Mesenchymal stem cell (in vitro differentiated cells and primary cell): Measurements from ENCODE around the gene FAM219A.

Experiments
- DNase-seq: peaks from one replicate; pipeline ENCODE4 v3.0.0-alpha.2; 2013
- H2AFZ ChIP-seq: one replicate; pipeline ENCODE4 v1.6.1; 2013; ENCODE audit warnings: low read depth, mild to moderate bottlenecking, control low read depth, inconsistent platforms, low read length, moderate library complexity
- H2AK5ac ChIP-seq: 2 replicates; pipeline ENCODE4 v1.6.1; 2013; ENCODE audit warnings: low read length, moderate library complexity, mild to moderate bottlenecking, inconsistent platforms; ENCODE audit not compliant: severe bottlenecking
- H2BK120ac ChIP-seq: one replicate; pipeline ENCODE4 v1.6.1; 2013; ENCODE audit warnings: low read depth, mild to moderate bottlenecking, inconsistent platforms, low read length, moderate library complexity
- H2BK12ac ChIP-seq, 2 experiments: one replicate each; pipeline ENCODE4 v1.6.1; 2013; ENCODE audit warnings: inconsistent platforms in 2 of 2, low read length in 2 of 2, mild to moderate bottlenecking in 2 of 2, moderate library complexity in 2 of 2, control low read depth in 1 of 2
- H2BK15ac ChIP-seq: one replicate; pipeline ENCODE4 v1.6.1; 2013; ENCODE audit warnings: mild to moderate bottlenecking, low read depth, inconsistent platforms; ENCODE audit not compliant: poor library complexity, severe bottlenecking
- H2BK5ac ChIP-seq: 2 replicates; pipeline ENCODE4 v1.6.1; 2013; ENCODE audit warnings: low read depth, mild to moderate bottlenecking, low read length, control low read depth, inconsistent platforms; ENCODE audit not compliant: poor library complexity, severe bottlenecking
- H3K14ac ChIP-seq, 2 experiments: one replicate each; pipeline ENCODE4 v1.6.1; 2013; ENCODE audit warnings: inconsistent platforms in 2 of 2, low read length in 2 of 2, control low read depth in 1 of 2, mild to moderate bottlenecking in 1 of 2, moderate library complexity in 1 of 2
- H3K18ac ChIP-seq, 2 experiments: one replicate each; pipeline ENCODE4 v1.6.1; 2013; ENCODE audit warnings: inconsistent platforms in 2 of 2, low read length in 2 of 2, control low read depth in 1 of 2, low read depth in 1 of 2, mild to moderate bottlenecking in 1 of 2
- H3K23ac ChIP-seq, 2 experiments: one replicate each; pipeline ENCODE4 v1.6.1; 2013; ENCODE audit warnings: inconsistent platforms in 2 of 2, low read length in 2 of 2, mild to moderate bottlenecking in 2 of 2, moderate library complexity in 2 of 2, control low read depth in 1 of 2
- H3K27ac ChIP-seq: 2 replicates; pipeline ENCODE4 v1.5.1; 2013; ENCODE audit warnings: mild to moderate bottlenecking, moderate library complexity, low read length, control low read depth, inconsistent platforms; ENCODE audit not compliant: poor library complexity, severe bottlenecking
- H3K27me3 ChIP-seq, 2 experiments: 2 replicates each; pipeline versions ENCODE4 v1.6.1 to v1.7.0; 2013; ENCODE audit warnings: low read length in 2 of 2, mild to moderate bottlenecking in 2 of 2, moderate library complexity in 2 of 2, control low read depth in 1 of 2, inconsistent platforms in 1 of 2; ENCODE audit not compliant: control insufficient read depth in 1 of 2, insufficient read depth in 1 of 2
- H3K36me3 ChIP-seq, 2 experiments: 2 replicates each; pipeline versions ENCODE4 v1.6.1 to v1.7.0; 2013; ENCODE audit warnings: low read length in 2 of 2, control low read depth in 1 of 2, inconsistent platforms in 1 of 2, low read depth in 1 of 2, mild to moderate bottlenecking in 1 of 2; ENCODE audit not compliant: insufficient read depth in 2 of 2, control insufficient read depth in 1 of 2
- H3K4ac ChIP-seq, 2 experiments: one replicate each; pipeline ENCODE4 v1.6.1; 2013; ENCODE audit warnings: inconsistent platforms in 2 of 2, low read length in 2 of 2, mild to moderate bottlenecking in 2 of 2, moderate library complexity in 2 of 2, control low read depth in 1 of 2, low read depth in 1 of 2
- H3K4me1 ChIP-seq: 2 replicates; pipeline ENCODE4 v1.6.1; 2013; ENCODE audit warnings: low read depth, low read length, control low read depth; ENCODE audit not compliant: control insufficient read depth, insufficient read depth
- H3K4me2 ChIP-seq: 2 replicates; pipeline ENCODE4 v1.6.1; 2013; ENCODE audit warnings: low read length, mild to moderate bottlenecking, inconsistent platforms; ENCODE audit not compliant: poor library complexity, severe bottlenecking
- H3K4me3 ChIP-seq, 2 experiments: 2 replicates each; pipeline versions ENCODE4 v1.5.1 to v1.7.0; 2013; ENCODE audit warnings: low read length in 2 of 2, mild to moderate bottlenecking in 2 of 2, control low read depth in 1 of 2, low read depth in 1 of 2; ENCODE audit not compliant: insufficient read depth in 1 of 2
- H3K79me1 ChIP-seq: replicated peaks from 2 replicates; pipeline ENCODE4 v1.6.1; 2013; ENCODE audit warnings: mild to moderate bottlenecking, control low read depth, low read length, inconsistent platforms; ENCODE audit not compliant: poor library complexity, severe bottlenecking
- H3K9ac ChIP-seq: 2 replicates; pipeline ENCODE4 v1.7.0; 2013; ENCODE audit warnings: mild to moderate bottlenecking, low read length, moderate library complexity
- H3K9me3 ChIP-seq: 2 replicates; pipeline ENCODE4 v1.7.0; 2013; ENCODE audit warnings: mild to moderate bottlenecking, low read length; ENCODE audit not compliant: control insufficient read depth
- H4K8ac ChIP-seq: one replicate; pipeline ENCODE4 v1.6.1; 2013; ENCODE audit warnings: inconsistent platforms, mild to moderate bottlenecking, low read length, moderate library complexity
- H4K91ac ChIP-seq: one replicate; pipeline ENCODE4 v1.6.1; 2013; ENCODE audit warnings: mild to moderate bottlenecking, low read length, inconsistent platforms
- WGBS: methylation state at CpG from one replicate; pipeline ENCODE4 v1.1.7; 2013; ENCODE audit warnings: mixed read lengths; 5-methylcytosine and 5-hydroxymethylcytosine counted together

Gene FAM219A

DNA sequence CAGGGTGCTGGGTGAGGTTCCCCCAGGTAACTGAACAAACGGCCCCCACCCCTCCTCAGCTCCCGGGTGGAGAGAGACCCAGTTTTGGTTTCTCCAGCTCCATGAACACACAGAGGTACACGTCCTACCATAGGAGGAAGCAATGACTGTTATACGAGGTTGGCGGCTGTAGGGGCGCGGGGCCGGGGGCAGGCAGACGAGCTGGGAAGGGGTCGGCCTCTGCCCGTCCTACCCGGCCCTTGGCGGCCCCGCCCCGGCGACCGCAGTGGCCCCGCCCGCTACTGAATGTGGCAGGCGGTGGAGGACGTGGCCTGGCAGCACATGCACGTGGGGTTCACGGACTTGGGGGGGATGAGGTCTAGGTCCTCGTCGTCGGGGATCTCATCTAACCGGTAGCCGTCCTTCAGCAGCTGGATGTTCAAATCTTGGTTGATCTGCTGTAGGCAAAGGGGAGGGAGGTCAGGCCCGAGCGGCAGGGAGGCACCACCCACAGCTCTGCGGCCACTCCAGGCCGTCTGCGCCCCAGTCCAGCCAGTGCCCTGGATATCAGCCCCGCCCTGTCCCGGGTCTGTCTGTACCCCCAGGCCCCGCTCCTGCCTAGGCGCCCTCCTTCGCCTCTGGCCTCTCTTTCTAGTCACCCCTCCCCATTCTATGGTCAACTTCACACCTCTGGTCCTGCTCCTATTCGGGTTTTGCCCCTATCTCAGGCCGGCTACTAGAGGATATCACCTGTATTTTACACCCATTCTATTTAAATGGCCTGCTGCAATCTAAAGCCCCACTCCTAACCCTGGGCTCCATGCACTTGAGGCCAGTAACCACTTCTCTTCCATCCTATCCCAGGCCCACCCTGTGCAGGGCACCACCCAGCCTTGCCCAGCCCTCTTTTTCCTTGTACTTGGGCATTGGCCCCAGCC is 57.4 kb downstream of the FAM219A start:
- Histone ChIP-seq H3K4me3 (no peak overlapping the region), H4K8ac (no peak overlapping the region), H2BK12ac (no peak overlapping the region), H3K27me3 (no peaks in the 10 kb centered on the region), H4K91ac (no peak overlapping the region), H3K9ac (no peak overlapping the region), H3K4ac (no peak overlapping the region), H3K18ac (no peak overlapping the region), H2BK5ac (no peak overlapping the region), H3K9me3 (no peaks in the 10 kb centered on the region), H3K4me2 (no peak overlapping the region), H2BK120ac (no peak overlapping the region), H2BK15ac (no peak overlapping the region), H3K27ac (no peak overlapping the region), H3K79me1 (peaks cover 3% of the 10 kb centered on the region), H3K23ac (no peak overlapping the region), H2AK5ac (no peak overlapping the region), H3K14ac (no peak overlapping the region), H3K36me3 (peaks cover 70 to 84% of the 10 kb centered on the region in 2 experiments), H2AFZ (no peak overlapping the region), H3K4me1 (peaks cover 3% of the 10 kb centered on the region)
- DNase-seq: no peak
- 95% methylated on average over 40 of the region's 40 CpGs for WGBS

DNA sequence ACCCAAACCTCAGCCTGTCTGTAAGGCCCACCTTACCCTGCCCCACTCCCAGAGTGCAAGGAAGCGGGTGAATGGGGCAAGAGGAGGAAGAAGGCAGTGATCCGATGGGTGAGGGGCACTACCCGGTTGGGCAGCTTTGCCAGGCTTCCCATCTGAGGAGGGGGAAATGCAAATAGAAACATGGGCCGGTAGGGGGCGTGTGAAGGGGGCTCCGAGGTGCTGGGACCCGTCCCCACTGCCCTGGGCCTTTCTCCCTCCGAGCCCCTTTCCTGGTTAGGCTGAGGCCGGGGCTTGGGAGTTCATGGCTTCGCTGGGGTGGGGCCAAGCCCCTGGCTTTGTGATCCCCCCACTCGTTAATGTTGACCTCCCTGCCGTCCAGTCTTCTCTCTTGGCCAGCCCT is 58.1 kb downstream of the FAM219A start:
- no peak overlapping the region for H3K4me2 ChIP-seq
- H3K23ac ChIP-seq: no peak overlapping the region
- no peak overlapping the region for H3K4me3 ChIP-seq
- no peak overlapping the region for H2BK12ac ChIP-seq
- WGBS: 92% methylated on average over 12 of the region's 12 CpGs
- H3K18ac ChIP-seq: no peak overlapping the region
- H3K4ac ChIP-seq: no peak overlapping the region
- H2BK5ac ChIP-seq: no peak overlapping the region
- H3K14ac ChIP-seq: no peak overlapping the region
- no peaks in the 10 kb centered on the region for H3K9me3 ChIP-seq
- H2AK5ac ChIP-seq: no peak overlapping the region
- no peak overlapping the region for H2BK15ac ChIP-seq
- no peak overlapping the region for H2AFZ ChIP-seq
- no peak overlapping the region for H2BK120ac ChIP-seq
- H3K9ac ChIP-seq: no peak overlapping the region
- H4K8ac ChIP-seq: no peak overlapping the region
- peaks cover 64 to 80% of the 10 kb centered on the region in 2 experiments for H3K36me3 ChIP-seq
- H4K91ac ChIP-seq: no peak overlapping the region
- no peak overlapping the region for H3K27ac ChIP-seq
- H3K27me3 ChIP-seq: no peaks in the 10 kb centered on the region
- no peaks in the 10 kb centered on the region for H3K4me1 ChIP-seq
- peaks cover 2% of the 10 kb centered on the region for H3K79me1 ChIP-seq
- no peak for DNase-seq

- no peaks in the 10 kb centered on the region for H3K4me1 ChIP-seq
- H2AK5ac ChIP-seq: no peak overlapping the region
- no peaks in the 10 kb centered on the region for H3K9me3 ChIP-seq
- no peak overlapping the region for H4K91ac ChIP-seq
- H3K14ac ChIP-seq: no peak overlapping the region
- no peak overlapping the region for H3K18ac ChIP-seq
- no peak overlapping the region for H2BK15ac ChIP-seq
- no peak overlapping the region for H3K4me3 ChIP-seq
- H2BK12ac ChIP-seq: no peak overlapping the region
- H4K8ac ChIP-seq: no peak overlapping the region
- no peaks in the 10 kb centered on the region for H3K27me3 ChIP-seq
- H2AFZ ChIP-seq: no peak overlapping the region
- no peak overlapping the region for H2BK5ac ChIP-seq
- no peak overlapping the region for H3K23ac ChIP-seq
- H3K79me1 ChIP-seq: peaks cover 2% of the 10 kb centered on the region
- WGBS: 95% methylated on average over 4 of the region's 4 CpGs
- no peak overlapping the region for H2BK120ac ChIP-seq
- no peak overlapping the region for H3K4ac ChIP-seq
- H3K27ac ChIP-seq: no peak overlapping the region
- peaks cover 67 to 75% of the 10 kb centered on the region in 2 experiments for H3K36me3 ChIP-seq
- no peak overlapping the region for H3K4me2 ChIP-seq
- no peak for DNase-seq
- no peak overlapping the region for H3K9ac ChIP-seq
Measured at GRCh38 chr9:34399729-34400128, 58.6 kb downstream of the FAM219A start.

GRCh38 chr9:34398875-34399274 is 59.5 kb downstream of the FAM219A start:
- H2AFZ ChIP-seq: no peak overlapping the region
- no peaks in the 10 kb centered on the region for H3K4me1 ChIP-seq

More at GRCh38 chr9:34398875-34399274, 59.5 kb downstream of the FAM219A start:
- no CpG with 5 or more reads among the region's 1 CpG for WGBS
- no peak for DNase-seq
- no peak overlapping the region for H3K4ac ChIP-seq
- no peak overlapping the region for H3K4me2 ChIP-seq
- no peaks in the 10 kb centered on the region for H3K27me3 ChIP-seq
- H2AK5ac ChIP-seq: no peak overlapping the region
- H3K9me3 ChIP-seq: no peaks in the 10 kb centered on the region
- H2BK5ac ChIP-seq: no peak overlapping the region
- peaks cover 2% of the 10 kb centered on the region for H3K79me1 ChIP-seq
- H3K27ac ChIP-seq: no peak overlapping the region
- no peak overlapping the region for H4K8ac ChIP-seq
- no peak overlapping the region for H2BK12ac ChIP-seq
- H2BK120ac ChIP-seq: no peak overlapping the region
- no peak overlapping the region for H3K23ac ChIP-seq
- H3K9ac ChIP-seq: no peak overlapping the region
- H3K18ac ChIP-seq: no peak overlapping the region
- no peak overlapping the region for H3K4me3 ChIP-seq
- no peak overlapping the region for H4K91ac ChIP-seq
- H2BK15ac ChIP-seq: no peak overlapping the region
- H3K36me3 ChIP-seq: peaks cover 67 to 68% of the 10 kb centered on the region in 2 experiments
- H3K14ac ChIP-seq: no peak overlapping the region
